Measurements from ENCODE around the gene GSTK1. TPM values are rescaled to one million over a fixed set of nuclear protein-coding genes. Genes with fewer than 3 reads are reported as not detected.

GSTK1 gene
- polyA plus RNA-seq, 1 donor = 85.2 TPM

DNA sequence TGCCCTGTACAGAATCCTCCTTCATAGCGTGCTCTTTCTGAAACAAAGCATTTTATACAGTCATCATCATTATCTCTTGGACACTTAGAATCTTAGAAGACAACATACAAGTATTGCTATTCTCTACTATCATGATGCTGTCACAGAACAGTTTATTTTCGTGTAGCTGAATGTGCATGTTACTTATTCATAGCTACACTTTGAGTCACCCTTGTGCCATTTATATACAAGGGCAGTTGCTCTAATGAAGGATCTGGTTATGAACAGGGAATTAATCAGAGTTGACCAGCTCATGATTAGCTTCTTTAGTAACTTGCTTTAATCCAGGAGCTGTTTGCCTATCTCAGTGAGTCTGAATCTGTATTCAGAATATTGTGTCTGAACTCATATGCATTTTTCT, 36.1 kb downstream of the GSTK1 start:
- no peak for DNase-seq (ENCODE audit: low read depth)

- no peak for DNase-seq (ENCODE audit: low read depth)
These were observed 36.6 kb downstream of the GSTK1 start for GRCh38 chr7:143299840-143300239.

DNA sequence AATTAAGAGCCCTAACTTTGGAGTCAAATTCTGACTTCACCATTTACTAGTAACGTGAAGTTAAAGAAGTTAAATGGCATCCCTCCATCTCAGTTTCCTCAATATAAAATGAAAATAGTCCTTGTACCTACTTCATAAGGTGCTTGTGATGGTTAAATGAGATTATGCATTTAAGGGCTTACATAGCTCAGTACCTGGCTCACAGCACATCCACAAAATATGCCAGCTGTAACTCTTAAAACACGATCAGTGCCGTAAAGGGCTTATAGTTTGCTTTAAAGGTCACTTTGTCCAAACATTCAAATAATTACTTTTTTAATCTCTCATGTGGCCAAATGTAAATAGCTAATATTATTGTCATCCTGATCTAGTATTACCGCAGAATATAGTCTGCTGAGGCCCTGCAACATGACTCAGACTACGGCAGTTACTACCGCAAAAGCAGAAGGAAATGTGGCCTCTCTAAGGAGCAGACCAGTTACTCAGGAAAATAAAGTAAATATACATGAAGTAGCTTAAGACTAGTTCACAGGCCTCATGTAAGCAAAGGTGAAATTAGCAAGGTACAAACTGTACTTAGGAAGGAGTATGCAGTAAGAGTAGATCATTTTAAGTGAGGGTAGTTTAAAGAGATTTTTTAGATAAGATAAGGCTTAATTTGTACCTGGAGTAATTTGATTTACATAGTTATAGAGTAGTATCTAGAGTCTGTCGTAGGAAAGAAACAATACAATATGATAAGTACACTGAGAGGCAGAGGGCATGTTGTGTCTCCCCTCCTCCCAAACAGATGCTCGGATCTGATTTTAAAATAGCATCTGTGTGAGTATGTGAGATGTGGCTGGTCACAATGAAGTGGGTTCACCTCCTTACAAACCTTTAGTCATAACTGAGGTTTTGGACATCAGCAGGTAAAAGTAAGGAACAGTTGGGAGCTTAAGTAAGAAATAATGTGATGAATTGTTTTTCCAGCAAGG, 38.0 kb downstream of the GSTK1 start:
- no peak for DNase-seq (ENCODE audit: low read depth)

DNA sequence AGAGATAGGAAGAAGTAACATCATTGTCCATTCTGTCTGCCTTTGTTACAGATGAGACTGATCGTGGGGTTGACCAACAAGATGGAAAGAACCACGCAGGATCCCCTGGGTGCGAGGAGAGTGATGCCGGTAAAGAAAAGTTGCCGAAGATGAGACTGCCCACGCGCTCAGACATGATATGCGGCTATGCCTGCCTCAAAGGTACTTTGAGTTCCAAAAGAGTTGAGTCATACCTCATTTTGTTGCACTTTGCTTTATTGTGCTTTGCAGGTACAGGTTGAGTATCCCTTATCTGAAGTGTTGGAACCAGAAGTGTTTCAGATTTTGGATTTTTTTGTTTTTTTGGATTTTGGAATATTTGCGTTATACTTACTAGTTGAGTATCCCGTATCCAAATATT, 40.5 kb downstream of the GSTK1 start:
- DNase-seq (ENCODE audit: low read depth) = no peak

GRCh38 chr7:143304938-143305337, 41.7 kb downstream of the GSTK1 start:
- DNase-seq (ENCODE audit: low read depth) = no peak

DNA sequence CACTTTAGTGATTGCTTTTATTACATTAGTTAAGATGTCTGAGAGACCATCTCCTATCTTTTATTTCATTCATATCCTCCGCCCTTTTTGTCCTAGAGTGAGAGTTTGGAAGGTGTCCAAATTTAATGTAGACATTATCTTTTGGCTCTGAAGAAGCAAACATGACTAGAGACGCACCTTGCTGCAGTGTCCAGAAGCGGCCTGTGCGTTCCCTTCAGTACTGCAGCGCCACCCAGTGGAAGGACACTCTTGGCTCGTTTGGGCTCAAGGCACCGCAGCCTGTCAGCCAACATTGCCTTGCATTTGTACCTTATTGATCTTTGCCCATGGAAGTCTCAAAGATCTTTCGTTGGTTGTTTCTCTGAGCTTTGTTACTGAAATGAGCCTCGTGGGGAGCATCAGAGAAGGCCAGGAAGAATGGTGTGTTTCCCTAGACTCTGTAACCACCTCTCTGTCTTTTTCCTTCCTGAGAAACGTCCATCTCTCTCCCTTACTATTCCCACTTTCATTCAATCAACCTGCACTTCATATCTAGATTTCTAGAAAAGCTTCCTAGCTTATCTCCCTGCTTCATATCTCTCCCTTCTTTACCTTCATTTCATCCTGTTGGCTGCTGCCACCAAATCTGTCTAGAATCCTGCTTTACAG, 42.3 kb downstream of the GSTK1 start:
- no peak for DNase-seq (ENCODE audit: low read depth)

DNA sequence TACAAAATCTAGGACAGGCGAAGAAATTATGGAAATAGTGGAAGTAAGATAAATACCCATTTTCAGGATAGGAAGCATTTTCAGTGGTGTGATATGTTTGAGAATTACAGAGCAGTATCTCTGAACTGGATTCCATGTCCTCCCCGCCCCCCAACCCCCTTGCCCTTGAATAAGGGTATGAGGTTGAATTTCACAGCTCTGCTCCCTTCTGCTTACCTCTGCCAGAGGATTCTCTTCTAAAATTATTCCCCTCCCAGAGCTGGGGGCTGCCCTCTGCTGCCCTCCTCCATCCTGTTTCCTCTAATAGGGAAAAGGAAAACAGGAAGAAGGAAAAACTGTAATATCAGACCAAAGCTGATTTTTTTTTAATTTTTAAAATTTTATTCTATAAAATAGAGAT, 45.4 kb downstream of the GSTK1 start:
- DNase-seq (ENCODE audit: low read depth) = no peak

- DNase-seq (ENCODE audit: low read depth) = no peak
These were observed 50.9 kb downstream of the GSTK1 start for GRCh38 chr7:143314127-143314526.

DNA sequence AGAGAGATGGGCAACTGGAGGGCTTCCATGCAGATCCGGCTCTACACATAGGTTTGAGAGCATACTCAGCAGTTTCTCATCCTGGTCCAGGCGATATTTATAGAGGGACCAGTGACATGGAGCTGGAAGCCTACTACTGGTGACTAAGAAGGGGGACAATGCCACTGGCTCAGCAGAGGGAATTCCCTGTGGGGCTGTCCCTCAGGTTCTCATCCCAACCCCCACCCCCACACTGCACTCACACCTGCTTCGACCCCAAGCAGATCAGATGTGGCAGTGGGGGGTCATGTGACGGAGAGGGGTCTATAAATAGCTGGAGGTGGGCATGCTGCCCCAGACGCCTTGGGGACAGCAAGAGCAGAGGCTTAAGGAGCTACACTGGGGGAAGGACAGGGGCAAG, 52.5 kb downstream of the GSTK1 start, which contains the start of gene CLCN1:
TSS of gene CLCN1 (plus strand) at position 336 of the 400 bp plus-strand sequence. CDS start 102 bp downstream, outside the sequence.
- no peak for DNase-seq (ENCODE audit: low read depth)

- DNase-seq (ENCODE audit: low read depth) = no peak
These were observed 53.3 kb downstream of the GSTK1 start for GRCh38 chr7:143316492-143316891.

- no peak for DNase-seq (ENCODE audit: low read depth)
These were observed 55.4 kb downstream of the GSTK1 start for GRCh38 chr7:143318661-143319060.

Other genes starting within 250 kb of the GSTK1 start
- gene OR9A2, start 236.3 kb upstream of the GSTK1 start, polyA plus RNA-seq (ENCODE audit: insufficient read length) = not detected
- not detected for gene OR6V1, start 211.1 kb upstream of the GSTK1 start, polyA plus RNA-seq (ENCODE audit: insufficient read length)
- not detected for gene PIP, start 131.4 kb upstream of the GSTK1 start, polyA plus RNA-seq (ENCODE audit: insufficient read length)
- gene TAS2R39, start 80.0 kb upstream of the GSTK1 start, polyA plus RNA-seq (ENCODE audit: insufficient read length) = not detected
- not detected for gene TAS2R40, start 41.4 kb upstream of the GSTK1 start, polyA plus RNA-seq (ENCODE audit: insufficient read length)
- 1.0 TPM for gene TMEM139, start 21.5 kb downstream of the GSTK1 start, polyA plus RNA-seq (ENCODE audit: insufficient read length)
- 20.3 TPM for gene CASP2, start 24.9 kb downstream of the GSTK1 start, polyA plus RNA-seq (ENCODE audit: insufficient read length)
- 2.6 TPM for gene CLCN1, start 52.7 kb downstream of the GSTK1 start, polyA plus RNA-seq (ENCODE audit: insufficient read length)
- gene FAM131B, start 99.3 kb downstream of the GSTK1 start, polyA plus RNA-seq (ENCODE audit: insufficient read length) = 1.5 TPM
- 249 TPM for gene ZYX, start 117.9 kb downstream of the GSTK1 start, polyA plus RNA-seq (ENCODE audit: insufficient read length)
- gene EPHA1, start 145.4 kb downstream of the GSTK1 start, polyA plus RNA-seq (ENCODE audit: insufficient read length) = 6.0 TPM
- gene TAS2R60, start 180.0 kb downstream of the GSTK1 start, polyA plus RNA-seq (ENCODE audit: insufficient read length) = not detected
- not detected for gene TAS2R41, start 214.4 kb downstream of the GSTK1 start, polyA plus RNA-seq (ENCODE audit: insufficient read length)

Measured in forelimb muscle (tissue), 1 donor.